Activated T-cell treated with anti-CD3 and anti-CD28 coated beads for 48 hours (primary cell): Measurements from ENCODE around the gene TPK1.

Experiments used
- DNase-seq: peaks from one replicate; pipeline ENCODE4 v3.0.0-alpha.2; 2020; ENCODE audit warnings: low read depth

The TPK1 gene

DNA sequence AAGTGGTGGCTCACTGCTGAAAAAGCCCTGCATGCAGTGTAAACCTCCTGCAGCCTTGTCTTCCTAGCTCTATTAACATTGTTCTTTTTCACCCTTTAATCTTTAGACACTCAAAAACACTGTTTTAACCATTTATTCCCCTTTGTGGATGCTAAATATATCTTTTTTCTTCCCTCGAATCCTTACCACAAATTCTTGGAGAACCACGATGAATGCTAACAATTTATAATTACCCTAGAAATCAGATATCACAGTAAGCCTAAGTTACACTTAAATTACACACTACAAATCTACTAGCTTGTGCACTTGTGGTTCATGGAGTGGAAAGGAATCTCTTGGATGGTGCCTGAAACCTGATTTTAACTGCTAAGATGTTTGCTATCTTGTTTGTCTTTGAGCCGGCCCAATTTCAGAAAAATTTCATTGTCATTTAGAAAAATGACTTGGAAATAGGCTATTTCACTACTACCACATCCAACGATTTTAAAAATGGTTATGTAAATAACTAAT is 307.3 kb downstream of the TPK1 start:
- DNase-seq: no peak

DNA sequence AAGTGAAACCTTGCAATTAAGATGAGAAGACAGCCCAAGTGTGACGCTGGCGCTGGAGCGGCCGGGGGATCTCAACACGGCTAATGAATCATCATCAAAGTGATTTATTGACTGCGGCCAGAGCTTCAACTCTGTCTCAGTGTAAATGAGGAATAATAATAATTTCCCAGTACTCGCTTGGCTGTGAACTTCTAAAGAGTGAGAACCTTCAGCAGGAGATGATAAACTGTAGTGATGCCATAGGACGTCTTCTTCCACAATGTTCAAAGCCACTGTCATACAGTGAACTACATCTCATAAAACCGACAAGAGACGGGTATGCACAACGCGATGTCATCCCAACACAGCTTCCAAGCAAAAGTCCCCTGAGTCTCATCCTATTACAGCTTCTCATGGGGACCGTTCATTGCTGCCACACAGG is 308.8 kb downstream of the TPK1 start:
- DNase-seq: no peak

DNA sequence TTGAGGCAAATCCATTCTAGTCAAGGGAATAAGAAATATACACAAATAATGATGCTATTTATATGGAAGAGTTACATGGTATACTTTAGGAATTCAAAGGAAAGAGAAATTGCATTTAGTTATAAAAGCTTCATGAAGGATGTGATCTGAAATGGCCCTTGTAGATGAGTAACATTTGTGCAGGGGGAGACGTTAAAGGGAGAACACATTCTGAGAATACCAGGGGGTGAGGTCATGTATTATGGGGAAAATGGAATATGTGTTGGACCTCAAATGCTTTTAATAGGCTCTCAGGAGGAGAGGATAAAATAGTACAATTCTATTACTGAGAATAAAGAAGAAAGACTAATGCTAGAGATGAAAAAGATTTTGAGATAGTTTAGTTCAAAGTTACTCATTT is 309.9 kb downstream of the TPK1 start:
- DNase-seq: no peak

DNA sequence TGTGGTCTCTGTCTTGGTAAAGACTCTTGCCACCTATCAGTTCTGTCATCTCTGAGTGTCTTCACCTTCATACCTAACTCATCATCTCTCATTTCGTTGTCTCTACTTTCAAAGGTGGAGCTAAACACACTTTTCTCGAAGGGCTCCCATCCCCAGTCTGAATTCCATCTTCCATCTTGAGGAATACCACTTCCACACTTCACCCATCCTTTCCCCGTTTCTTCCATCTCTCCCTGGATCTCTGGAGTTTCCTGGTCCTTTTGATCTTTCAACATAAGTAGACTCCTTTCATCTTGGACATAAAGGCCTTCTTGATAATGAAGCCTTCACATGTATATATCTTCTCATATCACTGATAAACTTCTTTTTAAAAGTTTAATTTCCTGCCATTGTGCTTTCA is 311.6 kb downstream of the TPK1 start:
- no peak for DNase-seq

DNA sequence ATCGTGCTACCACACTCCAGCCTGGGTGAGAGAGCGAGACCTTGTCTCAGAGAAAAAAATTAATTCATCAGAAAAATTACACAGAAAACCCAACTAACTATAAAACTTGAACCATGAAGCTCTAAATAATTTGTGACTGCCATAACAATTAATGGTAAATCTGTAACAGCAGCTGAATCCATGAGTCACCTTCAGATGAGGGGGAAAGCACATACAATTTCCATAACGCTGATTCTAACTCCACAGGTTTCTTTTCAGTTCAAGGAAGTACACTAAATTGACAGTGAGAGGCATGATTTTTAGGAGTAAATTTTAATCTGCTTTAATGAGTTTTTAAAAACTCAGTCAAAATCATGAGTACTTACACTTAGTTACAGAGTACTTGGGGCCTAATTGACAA is 312.2 kb downstream of the TPK1 start:
- DNase-seq: no peak

DNA sequence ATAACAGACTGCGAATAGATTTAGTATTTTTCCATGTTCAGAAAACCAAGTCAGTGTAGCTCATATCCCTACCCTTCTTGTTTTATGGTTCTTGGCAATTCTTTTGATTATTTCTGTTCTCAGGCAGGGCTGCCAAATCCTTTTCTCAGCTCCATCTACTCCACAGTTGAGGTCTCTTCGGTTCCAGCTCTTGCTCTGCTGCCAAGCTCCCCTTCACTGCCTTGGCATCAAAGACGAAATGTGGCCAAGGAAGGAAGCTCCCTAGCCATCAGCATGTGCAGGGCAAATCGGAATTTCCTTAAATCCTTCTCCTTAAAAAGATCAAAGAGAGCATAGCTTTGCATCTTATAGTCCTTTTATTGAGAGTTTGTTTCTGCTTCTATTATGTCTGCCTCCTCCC is 315.9 kb downstream of the TPK1 start:
- no peak for DNase-seq

DNA sequence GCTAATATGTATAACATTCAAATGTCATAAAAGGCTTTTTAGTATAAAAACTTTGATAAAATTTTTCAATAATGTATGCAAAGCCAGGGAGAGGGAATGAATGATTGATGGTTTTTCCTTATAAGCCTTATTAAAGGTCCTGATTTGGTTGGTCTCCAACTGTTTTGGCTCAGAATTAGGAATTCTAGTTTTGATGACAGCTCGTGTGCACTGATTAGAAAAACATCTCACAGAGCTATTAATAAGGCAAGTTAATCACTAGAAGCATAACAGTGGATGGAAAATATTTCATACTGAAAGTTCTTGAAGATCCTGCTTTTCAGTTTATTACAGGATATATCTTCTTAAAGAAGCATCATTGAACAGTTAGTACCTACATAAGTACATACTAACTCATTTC is 317.5 kb downstream of the TPK1 start:
- DNase-seq: no peak

DNA sequence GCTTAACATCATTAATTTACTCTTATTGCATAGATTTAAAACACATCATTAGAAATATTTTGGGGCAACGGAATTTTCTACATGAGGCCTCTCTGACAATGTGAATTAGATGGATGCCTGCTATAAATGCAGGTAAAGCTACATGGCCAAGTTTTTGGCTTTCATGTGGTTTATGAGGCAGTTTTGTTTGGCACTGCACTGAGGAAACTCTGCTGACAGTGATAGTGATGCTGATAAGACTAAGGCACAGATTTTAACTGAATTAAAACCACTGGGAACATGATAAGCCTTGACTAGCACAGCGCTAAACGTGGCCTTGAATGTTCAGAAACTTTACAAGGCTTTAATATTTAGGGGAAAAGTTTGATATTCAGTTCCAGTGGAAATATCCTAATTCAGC is 318.1 kb downstream of the TPK1 start:
- no peak for DNase-seq

DNA sequence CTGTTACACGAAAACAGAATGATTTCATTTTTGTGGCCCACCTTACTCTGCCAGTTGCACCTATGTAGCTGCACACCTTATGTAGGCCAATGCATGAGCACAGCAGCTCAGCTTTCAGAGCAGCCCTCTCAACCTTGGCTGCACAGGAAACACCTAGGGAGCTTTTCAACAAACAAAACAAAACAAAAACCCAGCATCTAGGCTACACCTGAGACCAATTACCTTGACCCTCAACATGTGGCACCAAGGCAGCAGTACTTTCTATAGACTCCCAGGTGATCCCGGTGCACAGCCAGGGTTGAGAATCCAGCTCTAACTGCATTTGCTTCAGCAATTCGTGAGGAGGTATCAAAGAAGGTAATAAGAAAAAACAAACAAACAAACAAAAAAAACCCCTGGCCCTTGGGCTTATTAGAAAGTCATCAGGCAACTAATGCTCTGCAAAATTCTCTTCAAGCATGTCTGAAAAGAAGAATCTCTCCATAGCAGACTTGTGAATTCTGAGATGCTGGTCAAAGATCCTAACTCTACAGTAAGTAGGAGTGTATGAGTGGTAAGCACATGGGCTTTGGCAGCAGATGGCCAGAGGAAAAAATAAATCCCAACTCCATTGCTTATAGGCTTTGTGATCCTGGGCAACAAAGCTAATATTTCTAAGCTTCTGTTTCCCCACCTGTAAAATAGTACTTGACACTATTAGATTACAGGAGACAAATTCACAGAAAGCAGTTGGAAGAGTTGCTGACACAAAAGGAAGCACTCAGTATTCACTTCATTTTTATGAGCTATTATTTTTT is 318.9 kb downstream of the TPK1 start:
- DNase-seq: no peak

DNA sequence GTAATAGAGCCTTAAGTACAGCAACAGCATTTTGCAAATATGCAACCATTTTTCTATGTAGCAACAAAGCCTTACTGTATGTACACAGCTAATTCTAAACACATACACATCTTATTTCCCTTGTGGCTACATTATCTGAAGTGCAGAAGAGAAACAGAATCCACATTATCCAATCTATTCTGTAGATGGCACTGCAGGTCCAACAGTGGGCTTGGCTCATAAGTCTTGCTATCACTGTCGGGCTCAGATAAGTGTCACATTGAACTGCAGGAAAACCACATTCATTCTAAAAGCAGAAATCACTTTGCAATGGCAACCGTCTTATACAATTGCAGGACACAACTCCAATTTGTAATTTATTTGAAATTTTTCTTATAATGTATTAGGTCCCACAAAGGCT is 322.5 kb downstream of the TPK1 start:
- no peak for DNase-seq

DNA sequence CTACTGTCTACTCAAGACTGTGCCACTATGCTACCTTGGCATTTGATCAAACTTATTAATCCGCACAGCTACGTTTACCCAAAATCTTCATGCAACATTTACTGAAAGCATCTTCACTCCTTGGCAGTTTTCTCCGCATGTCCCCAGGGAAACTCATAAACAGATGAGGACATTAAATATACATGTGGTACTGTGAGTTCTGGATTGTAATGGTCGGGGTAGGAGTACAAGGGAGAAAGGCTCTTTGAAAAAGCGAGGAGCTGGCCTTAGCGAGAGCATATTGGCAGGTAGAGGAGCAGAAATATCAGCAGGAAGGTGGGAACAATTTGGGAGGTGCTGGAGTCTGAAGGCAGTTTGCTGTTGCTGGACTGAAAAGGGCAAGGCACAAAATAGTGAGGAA is 325.2 kb downstream of the TPK1 start:
- DNase-seq: no peak

DNA sequence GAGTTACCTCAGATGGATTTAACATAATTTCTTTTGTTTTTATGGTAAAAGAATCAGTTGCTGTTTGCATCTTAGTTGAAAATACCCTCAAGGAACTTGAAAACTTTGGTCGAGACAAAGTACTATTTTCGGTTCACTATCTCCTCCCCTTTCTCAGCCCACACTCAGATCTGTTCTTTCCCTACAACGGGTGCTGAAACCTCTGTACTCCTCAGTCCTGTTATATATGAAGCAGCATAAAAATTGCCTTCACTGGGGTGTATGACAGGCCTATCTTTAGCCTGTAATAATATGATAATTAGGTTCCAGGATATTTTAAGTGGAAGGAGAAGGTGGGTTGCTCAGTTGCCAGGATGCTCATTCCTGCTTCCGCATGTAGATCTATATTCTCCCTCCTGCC is 327.2 kb downstream of the TPK1 start:
- DNase-seq: no peak

DNA sequence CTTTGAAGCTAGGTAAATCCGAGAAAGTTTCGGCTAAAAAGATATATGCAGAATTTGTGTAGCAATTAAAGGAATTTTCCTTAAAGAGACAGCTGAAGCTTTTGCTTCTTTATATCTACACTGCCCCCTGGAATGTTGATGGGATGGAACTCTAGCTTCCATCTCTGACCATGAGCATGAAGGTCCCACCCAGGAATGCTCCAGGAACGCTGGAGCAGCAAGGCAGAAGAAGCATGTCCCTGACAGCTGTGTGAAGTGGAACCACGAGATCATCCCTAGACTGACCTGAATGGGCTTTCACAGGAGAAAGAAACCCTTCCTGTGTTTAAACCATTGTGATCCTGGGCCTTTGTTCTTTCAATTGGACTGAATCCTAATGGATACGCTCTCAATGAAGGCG is 332.6 kb downstream of the TPK1 start:
- DNase-seq: no peak

DNA sequence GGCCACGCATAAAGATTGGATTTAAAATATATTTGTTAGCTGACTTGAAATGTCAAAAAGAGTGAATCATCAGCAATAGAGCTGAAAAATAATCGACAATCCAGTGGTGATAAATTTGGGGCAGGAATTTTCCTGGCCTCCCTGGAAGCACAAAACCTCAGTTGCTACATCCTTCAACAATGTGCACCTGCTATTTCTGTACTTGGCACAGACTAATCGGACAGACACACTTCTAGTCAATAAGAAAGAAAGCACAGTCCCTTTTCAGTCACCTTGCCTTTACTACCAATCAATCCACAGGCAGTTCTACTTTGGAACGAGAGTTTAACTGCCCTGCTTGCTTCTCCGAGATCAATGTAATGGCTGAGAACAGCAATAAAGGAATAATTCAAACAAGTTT is 335.6 kb downstream of the TPK1 start:
- no peak for DNase-seq

DNA sequence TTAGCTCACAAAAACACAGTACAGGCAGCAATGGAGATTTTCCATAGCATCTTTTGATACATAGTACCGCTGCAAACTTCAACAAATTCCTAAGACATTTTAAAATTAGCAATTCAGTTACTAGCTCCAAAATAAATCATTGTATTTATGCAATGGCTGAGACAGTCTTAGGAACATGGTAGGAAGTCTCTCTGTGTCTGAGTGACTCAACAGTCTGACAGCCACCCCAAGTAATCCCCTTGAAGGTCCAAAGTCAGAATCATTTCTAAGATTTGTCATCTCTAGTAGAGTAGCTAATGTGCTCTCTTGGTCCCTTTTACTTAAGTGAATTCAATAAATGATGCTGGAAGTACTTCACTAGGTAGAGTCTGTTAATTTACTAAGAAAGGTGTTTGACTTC is 338.6 kb downstream of the TPK1 start:
- DNase-seq: no peak

DNA sequence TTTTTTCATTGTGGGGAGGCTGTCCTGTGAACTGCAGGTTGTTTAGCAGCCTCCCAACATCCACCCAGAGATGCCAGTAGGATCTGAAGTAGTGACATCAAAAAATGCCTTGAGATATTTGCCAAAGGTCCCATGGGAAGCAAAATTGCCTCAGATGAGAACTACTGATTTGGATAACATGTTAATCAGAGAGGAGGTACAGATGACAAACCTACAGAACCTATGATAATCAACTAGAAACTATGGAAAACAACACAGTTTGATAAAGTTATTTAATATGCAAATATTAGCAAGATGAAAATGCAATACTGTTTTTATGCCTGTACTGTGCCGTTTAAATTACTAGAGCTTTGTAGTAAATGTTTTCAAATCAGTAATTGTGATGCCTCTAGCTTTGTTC is 341.5 kb downstream of the TPK1 start:
- DNase-seq: no peak

DNA sequence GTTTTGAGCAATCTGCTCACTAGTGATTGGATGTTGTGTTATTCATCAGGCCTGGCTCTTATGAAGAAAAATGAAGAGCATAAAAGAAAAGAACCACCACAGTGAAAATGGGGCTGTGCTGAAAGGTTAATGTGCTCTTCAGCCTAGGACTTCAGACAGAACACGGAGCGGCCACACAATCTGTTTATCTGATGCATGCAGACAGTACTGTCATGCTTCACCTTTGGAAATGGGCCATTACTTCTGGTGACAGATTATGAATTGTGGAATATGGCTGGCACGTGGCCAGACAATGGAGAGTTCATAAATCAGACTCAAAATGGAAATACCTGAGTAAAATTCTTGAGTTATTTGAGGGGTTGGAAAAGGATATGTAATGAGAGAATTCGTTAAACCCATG is 346.3 kb downstream of the TPK1 start:
- no peak for DNase-seq

DNA sequence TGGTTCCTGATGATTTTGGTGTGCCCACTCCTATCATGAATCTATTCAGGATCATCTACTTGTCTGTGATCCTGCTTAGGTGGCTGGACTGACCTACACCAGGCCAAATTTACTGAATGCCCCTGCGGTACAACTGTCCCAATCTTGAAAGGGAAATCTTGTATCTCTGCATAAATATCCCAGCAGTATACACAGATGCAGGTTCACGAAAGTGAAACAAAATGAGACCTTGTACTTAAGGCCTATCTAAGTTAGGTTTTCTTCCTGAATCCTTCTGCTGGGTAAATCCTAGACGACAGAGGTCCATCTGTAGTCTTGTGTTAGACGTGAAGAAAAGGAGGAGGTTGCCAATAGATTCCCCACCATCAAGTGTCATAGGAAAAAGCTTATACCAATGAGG is 346.9 kb downstream of the TPK1 start:
- no peak for DNase-seq

DNA sequence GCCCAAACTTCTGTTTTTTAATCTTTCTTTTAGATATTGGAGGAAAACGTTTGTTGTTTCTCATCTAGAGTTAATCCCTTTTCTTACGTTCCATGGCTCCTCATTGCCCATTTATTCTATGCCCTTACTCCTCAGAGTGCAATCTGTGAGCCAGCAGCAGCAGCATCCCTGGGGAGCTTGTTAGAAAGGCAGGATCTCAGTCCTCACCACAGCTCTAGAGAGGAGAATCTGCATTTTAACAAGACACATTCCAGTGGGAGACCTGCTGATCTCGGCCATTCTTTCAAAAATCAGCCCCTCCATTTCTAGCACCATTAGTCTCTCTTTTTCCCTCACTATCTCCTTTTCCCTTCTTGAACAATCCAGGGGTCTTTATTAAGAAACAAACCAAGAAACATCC is 348.0 kb downstream of the TPK1 start:
- DNase-seq: no peak

DNA sequence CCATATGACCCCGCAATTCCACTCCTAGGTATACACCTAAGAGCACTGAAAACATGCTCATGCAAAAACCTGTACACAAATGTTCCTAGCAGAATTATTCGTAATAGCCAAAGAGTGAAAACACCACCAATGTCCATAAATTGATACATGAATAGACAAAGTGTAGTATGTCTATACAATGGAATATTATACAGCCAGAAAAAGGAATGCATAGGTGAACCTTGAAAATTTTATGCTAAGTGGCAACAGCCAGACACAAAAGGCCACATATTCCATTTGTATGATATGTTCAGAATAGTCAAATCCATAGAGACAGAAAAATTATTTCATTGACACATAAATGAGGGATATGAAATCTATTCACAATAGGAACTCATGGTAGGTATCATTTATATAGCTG is 351.4 kb downstream of the TPK1 start:
- no peak for DNase-seq

DNA sequence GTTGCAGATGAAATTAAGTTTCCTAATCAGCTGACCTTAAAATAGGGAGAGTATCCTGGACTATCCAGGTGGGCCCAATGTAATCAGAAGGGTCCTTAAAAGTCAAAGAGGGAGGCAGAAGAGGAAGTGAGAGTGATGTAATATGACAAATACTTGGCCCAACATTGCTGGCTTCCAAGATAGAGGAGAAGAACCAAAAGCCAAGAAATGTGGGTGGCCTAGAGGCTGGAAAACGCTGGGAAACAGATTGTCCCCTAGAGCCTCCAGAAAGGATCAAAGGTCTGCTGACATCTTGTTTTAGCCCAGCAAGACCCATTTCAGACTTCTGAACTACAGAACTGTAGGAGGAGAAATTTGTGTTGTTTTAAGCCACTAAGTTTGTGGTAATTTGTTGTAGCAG is 352.7 kb downstream of the TPK1 start:
- DNase-seq: no peak

DNA sequence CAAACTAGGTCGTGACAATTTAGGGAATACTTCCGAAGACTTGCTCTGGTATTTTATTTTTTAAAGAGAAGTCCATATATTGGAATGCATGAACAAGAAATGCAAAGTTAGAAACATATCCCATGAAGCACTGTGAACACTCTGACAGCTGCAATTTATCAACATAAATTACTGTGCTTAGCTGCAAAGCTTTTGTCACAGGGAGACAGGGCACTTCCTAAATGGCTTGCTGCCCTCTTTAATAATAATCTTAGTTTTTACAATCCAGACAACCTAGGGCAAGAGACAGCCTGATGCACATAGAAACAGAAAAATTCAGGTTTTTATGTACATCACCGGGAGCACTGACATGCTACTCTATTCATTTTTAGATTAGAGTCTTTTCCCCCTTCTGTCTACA is 354.0 kb downstream of the TPK1 start:
- DNase-seq: no peak

DNA sequence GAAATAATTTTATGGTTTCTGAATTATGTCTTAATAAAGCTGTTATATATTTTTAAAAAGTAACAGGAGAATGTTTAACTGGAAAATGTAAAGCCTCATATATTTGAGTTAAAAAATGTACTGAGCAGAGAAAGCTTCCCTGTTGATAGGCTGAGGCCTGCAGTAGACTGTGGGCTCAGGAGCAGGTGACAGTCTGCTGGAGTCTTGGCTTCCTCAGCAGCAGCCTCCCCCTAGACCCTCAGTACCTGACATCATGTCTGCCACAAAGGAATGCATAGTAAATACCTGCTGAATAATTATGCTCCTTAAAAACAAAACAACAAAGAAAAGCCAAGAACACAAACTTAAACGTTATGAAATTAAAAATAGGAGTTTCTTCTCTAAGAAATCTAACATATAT is 358.5 kb downstream of the TPK1 start:
- no peak for DNase-seq
